ENCODE results near the gene GBGT1. TPM values are rescaled to one million over a fixed set of nuclear protein-coding genes. Genes with fewer than 3 reads are reported as not detected.

GBGT1 gene
- total RNA-seq, 1 donor from 2014 or later: 6.3 TPM

DNA sequence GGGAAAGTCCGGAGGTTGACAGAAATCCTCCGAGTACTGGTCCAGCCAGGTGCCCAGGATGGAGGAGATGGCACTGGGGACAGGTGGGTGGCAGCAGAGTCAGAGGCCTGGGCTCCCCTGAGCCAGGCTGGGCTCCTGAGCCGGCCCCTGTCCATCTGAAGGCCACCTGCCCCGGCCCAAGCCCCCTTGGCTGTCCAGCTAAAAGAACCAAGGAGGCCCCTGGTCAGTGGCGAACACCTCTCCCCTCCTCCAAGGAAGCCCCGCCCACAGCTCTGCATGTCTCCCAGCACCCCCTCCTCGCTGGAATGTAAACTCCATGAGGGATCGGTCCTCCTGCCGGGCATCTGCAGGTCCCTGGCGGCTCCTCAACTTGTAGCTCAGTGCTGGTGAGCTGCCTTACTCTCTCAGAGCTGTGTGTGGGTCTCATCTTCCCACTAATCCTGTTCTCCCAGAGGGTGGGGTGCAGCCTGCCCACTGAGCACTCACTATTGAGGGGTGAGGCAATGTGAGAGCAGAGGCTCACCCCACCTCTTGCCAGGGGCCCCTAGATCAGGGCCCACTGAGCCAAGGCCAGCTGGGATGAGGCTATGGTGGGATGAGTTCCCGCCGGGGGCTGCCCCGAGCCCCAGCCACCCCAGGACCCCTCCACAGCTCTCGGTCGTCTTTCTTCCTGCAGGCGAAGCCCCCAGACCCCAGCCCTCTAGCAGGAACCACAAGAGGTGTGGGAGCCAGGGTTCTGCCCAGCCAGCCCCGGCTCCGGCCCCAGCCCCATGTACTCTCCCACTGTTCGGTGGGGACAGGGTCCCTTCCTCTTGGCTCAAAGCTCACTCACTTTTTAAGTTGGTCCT, 54.7 kb downstream of the GBGT1 start:
- H3K27ac ChIP-seq (replicated peaks): no peak overlapping the region
- intact Hi-C loops (cut with micrococcal nuclease): no loop called here
- peaks cover 76% of the 10 kb centered on the region for H3K36me3 ChIP-seq
- H3K4me3 ChIP-seq: no peak overlapping the region
- H3K27me3 ChIP-seq (ENCODE audit: low read depth): no peaks in the 10 kb centered on the region
- TF ChIP-seq CTCF (IDR thresholded peaks at IDR 0.05; ENCODE audit: borderline replicate concordance): no peak
- no peaks in the 10 kb centered on the region for H3K9me3 ChIP-seq (replicated peaks)
- peak; percentile 13 for DNase-seq
- peaks cover 25% of the 10 kb centered on the region for H3K4me1 ChIP-seq

GRCh38 chr9:133107961-133108793, 55.5 kb downstream of the GBGT1 start:
- peaks cover 24% of the 10 kb centered on the region for H3K4me1 ChIP-seq
- no peaks in the 10 kb centered on the region for H3K9me3 ChIP-seq (replicated peaks)
- DNase-seq: peak; percentile 9
- H3K36me3 ChIP-seq: peaks cover 84% of the 10 kb centered on the region
- H3K27ac ChIP-seq (replicated peaks): no peak overlapping the region
- intact Hi-C loops (cut with micrococcal nuclease): no loop called here
- no peak for TF ChIP-seq CTCF (IDR thresholded peaks at IDR 0.05; ENCODE audit: borderline replicate concordance)
- no peaks in the 10 kb centered on the region for H3K27me3 ChIP-seq (ENCODE audit: low read depth)
- H3K4me3 ChIP-seq: no peak overlapping the region

- Histone ChIP-seq H3K4me3 (no peak overlapping the region), H3K27ac (replicated peaks) (no peak overlapping the region), H3K9me3 (replicated peaks) (no peaks in the 10 kb centered on the region), H3K27me3 (ENCODE audit: low read depth) (no peaks in the 10 kb centered on the region), H3K36me3 (peaks cover 92% of the 10 kb centered on the region), H3K4me1 (peaks cover 15% of the 10 kb centered on the region)
- intact Hi-C loops (cut with micrococcal nuclease): no loop called here
- no peak for TF ChIP-seq CTCF (IDR thresholded peaks at IDR 0.05; ENCODE audit: borderline replicate concordance)
- DNase-seq: peak; percentile 10
These were observed 56.4 kb downstream of the GBGT1 start for GRCh38 chr9:133107245-133107722.

DNA sequence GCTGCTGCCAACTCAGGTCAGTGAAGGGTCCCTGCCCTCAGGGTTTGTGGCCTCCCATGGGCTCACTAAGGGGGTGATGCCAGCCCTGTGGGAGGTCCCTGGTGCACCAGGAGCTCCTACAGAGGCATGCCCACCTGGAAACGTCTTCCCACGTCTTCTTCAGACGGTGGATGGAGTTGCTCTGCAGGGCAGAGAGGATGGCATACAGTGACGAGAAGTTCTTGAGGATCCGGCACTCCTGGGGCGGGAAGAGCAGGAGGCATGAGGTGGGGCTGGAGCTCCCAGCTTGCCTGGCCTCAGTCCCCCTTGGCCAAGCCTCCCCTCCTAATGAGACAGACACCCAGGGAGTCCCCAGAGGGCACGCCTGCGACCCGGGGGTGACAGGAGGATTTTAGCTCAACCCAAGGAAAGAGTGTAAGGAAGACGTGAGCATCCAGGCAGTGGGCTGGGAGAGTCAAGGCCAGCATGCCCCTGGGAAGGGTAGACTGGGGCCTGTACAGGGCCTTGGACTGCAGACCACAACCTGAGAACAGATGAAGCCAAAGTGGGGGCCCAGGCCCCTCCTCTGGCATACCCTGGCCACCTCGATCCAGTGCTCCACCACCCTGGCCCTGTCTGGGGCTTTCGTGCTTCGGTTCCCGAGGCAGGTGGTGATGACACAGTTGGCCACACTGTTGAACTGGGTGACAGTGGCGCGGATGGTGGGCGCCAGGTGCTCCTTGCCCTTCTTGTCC, 57.0 kb downstream of the GBGT1 start:
- H3K9me3 ChIP-seq (replicated peaks): no peaks in the 10 kb centered on the region
- H3K36me3 ChIP-seq: peaks cover 95% of the 10 kb centered on the region
- TF ChIP-seq CTCF (IDR thresholded peaks at IDR 0.05; ENCODE audit: borderline replicate concordance): no peak
- peak; percentile 12 for DNase-seq
- intact Hi-C loops (cut with micrococcal nuclease): no loop called here
- H3K4me3 ChIP-seq: no peak overlapping the region
- peaks cover 9% of the 10 kb centered on the region for H3K4me1 ChIP-seq
- no peaks in the 10 kb centered on the region for H3K27me3 ChIP-seq (ENCODE audit: low read depth)
- no peak overlapping the region for H3K27ac ChIP-seq (replicated peaks)

DNA sequence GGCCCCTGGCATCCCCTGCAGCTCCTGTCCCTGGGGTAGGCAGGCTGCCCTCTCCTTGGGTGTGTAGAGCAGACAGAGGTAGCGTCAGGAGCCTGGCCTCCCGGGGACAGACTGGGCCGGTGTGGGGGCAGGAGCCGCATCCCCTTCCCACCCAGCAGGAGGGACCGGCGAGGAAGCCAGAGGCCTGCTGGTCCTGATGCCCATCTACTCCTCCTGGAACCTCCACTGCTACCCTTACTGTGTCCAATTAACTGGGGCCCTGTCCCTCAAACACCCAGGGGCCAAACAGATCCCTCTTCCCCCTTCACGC, 58.3 kb downstream of the GBGT1 start:
- no peak for TF ChIP-seq CTCF (IDR thresholded peaks at IDR 0.05; ENCODE audit: borderline replicate concordance)
- DNase-seq: no peak
- peaks cover 10% of the 10 kb centered on the region for H3K4me1 ChIP-seq
- H3K4me3 ChIP-seq: no peak overlapping the region
- no peak overlapping the region for H3K27ac ChIP-seq (replicated peaks)
- no peaks in the 10 kb centered on the region for H3K27me3 ChIP-seq (ENCODE audit: low read depth)
- intact Hi-C loops (cut with micrococcal nuclease): loop anchor here (2.0 kb wide), 1 partner anchor 39 kb away; no protein-coding TSS in a partner anchor
- peaks cover 97% of the 10 kb centered on the region for H3K36me3 ChIP-seq
- no peaks in the 10 kb centered on the region for H3K9me3 ChIP-seq (replicated peaks)
